RPMI7951 (cell line): ENCODE results near the gene STIM2. TPM values are rescaled to one million over a fixed set of nuclear protein-coding genes. Genes with fewer than 3 reads are reported as not detected.
"Not testable (repeated sequence)": the region's sequence is repeated elsewhere in the genome, so short reads cannot be mapped to it uniquely, and the experiment has no call there.

Source experiments
- DNase-seq: peaks from one replicate; pipeline ENCODE4 v3.0.0-alpha.2; 2012; ENCODE audit warnings: low read depth
- total RNA-seq: library from RNA; depleted of rRNA; stranded (reverse); fragments of >200 nt; shearing (Covaris generic); gene quantifications from 2 replicates; pipeline ENCODE4 v1.2.3, GENCODE V29; 2014; rRNA removed

Gene STIM2
- 12.0 and 22.5 TPM in 2 replicates for total RNA-seq

DNA sequence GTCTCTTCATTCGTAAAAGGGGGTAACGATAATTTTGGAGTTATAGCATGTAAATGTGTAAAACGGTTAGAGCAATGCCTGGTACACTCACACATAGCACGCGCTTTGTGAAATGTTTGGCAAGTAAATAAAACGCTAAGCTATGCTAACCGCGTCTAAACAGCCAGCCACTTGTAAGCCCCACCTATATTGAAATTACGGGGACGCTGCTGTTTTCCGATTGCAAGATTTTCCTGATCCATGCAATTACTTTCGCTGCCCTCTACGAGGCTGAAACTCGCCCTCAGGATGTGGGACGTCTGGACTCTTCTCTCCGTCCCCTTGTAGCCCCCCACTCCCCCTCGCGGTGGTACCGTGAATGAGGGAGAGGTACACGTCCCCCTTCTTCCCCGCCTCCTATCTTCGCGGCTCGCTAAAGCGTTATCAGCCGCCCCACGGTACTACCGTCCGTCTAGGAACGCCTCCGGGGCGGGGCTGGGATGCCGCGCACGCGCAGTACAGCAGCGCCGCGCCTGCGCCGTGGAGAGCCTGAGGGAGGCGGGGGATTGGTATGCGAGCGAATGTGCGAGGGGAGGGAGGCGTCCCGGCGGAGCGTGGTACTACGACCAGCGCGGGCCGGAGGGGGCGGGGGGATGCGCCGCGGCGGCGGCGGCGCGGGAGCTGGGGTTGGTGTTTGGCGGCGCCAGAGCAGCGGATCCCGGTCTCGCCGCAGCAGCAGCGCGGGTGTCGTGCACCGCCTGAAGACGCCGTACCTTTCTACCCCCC, at the start of gene STIM2:
Gene STIM2 (plus strand): TSS at position 685 of the 765 bp plus-strand sequence.
- DNase-seq = peak; percentile 93

DNA sequence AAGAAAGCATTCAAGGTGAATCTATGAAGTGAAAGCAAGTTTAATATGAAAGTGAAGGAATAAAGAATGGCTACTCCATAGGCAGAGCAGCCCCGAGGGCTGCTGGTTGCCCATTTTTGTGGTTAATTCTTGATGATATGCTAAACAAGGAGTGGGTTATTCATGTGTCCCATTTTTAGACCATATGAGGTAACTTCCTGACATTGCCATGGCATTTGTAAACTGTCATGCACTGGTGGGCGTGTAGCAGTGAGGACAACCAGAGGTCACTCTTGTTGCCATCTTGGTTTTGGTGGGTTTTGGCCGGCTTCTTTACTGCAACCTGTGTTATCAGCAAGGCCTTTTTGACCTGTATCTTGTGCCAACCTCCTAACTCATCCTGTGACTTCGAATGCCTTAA, 49.1 kb upstream of the STIM2 start:
- DNase-seq = peak; percentile 56

DNA sequence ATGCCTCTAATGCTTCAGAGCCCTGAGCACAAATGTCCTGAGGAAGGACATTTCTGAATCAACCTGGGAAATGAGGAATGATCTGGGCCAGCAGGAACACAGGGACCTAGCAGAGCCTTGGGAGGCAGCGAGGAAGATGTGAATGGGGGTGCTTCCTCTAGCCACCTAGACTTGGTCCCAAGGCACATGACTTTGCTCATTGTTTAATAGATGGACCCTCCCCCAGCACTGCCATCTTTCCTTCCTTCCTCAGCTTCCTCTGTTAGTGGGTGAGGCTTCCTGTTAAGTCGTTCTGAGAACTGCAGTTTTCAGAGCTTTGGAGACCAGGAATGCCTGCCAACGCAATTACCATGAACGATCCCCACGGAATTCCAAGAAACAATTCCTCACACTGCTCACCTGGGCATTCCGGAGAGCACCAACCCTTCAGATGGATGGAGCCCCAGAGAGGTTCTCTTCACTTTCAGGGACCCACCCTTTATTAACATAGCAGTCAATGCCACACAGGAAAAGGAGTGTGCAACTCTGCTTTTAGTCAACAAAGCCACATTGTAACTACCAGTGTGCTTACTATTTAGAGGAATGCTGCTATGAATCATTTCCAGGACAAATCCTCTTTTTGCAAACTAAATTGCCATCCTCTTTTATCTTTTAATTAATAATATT, 48.5 kb upstream of the STIM2 start:
- DNase-seq = no peak

DNA sequence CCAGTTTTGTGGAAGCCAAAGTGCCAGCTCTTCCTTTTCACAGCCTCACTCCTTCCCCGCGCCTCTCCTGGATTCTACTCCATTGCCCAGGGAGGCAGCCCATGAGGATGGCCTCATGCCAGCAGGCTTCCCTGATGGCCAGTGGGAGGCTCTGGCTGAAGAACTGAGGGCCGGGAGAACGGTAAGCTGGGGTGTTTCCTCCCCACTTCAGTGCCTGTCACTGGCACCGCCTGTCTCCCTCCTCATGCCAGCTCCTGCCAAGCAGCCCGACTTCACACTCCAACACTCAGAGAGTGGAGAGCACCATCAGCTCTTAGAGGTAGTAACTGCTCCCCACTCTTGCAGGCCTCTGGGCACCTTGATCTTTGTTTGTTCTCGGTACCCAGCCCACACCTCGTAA, 46.9 kb upstream of the STIM2 start:
- DNase-seq = no peak

DNA sequence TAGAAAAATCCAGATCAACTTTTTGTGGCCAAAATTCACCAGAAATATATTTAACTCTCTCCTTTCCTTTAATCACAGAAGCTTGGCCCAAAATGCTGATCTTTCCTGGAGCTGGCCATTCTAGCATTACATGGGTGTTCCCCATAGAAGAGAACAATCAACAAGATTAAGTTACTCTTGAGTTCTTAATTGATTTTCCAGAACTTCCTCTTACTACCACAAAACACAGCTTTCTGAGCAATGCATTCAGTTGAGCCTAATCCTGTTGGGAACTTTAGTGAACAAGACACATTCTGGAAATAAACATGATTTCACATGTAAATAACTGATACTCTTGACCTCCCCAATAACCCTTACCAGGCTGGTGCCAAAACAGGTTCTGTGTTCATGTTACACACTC, 45.4 kb upstream of the STIM2 start:
- DNase-seq = no peak

DNA sequence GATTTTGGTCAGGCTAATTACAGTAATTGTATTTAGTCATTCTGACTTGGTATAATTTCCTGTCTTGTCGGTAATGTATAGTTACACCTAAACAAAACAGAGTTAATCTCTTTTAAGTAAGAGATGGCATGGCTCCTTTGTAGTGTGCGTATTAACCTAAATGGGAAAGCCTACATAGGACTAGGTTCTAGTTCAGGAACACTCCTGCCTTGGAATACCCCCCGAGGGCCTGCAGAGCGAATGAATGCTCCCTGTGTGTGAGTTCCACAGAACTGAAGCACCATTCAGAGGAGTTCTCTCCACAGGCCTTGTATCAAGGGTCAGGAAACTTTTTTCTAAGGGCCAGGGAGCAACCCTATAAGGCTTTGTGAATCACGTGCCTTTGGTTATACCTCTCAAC, 44.9 kb upstream of the STIM2 start:
- DNase-seq = peak; percentile 42

DNA sequence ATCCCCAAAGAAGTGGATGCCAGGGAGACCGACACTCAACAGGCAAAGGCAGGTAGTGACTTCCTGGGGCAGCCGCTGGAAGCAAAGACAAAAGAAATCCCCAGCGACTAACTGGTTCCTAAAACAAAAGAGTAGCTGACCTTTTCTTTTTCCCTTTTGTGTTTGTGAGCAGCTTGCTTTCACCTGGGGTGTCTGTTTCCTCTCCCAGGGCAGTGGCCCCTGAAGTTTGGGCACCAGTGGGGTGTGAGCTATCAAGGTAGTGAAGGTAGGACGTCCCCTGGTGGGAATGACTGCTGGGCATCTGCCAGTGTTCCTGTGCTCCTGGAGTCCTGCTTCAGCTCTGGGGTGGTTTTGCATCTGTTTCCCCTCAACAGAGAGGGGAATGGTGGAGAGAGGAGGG, 41.6 kb upstream of the STIM2 start:
- no peak for DNase-seq

DNA sequence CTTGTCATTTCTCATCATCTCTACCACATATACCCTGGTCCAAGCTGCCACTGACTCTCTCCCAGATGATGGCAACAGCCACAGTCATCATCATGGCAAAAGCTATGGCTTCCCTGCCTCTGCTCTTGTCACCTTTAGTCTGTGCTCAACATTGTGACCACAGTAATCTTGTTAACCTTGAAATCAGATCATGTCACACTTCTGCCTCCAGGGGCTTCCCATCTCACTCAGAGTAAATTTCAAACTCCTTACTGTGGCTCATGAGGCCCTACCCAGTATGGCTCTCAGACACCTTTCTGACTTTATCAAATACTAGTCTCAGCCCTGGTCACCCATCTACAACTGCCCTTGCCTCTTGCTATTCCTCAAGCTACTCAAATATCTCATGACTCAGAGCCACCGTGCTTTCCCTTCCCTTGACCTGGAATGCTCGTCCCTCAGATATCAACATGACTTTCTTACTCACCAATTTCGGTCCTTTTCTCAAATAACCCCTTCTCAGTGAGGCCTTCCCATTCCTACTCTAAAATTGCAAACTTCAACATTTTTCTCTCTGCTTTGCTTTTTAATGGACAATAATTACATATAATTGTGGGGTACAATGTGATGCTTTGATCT, 41.1 kb upstream of the STIM2 start:
- no peak for DNase-seq

DNA sequence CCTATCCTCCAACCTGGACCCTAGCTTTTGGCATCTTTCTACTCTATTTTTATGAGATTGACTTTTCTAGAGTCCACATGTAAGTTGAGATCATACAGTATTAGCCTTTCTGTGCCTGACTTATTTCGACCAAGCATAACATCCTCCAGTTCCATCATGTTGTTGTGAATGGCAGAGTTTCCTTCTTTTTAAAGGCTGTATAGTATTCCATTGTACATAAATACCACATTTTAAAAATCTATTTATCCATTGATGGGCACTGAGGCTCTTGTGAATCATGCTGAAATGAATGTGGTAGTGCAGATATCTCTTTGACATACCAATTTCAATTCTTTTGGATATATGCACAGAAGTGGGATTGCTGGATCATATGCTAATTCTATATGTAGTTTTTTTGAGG, 40.3 kb upstream of the STIM2 start:
- DNase-seq = no peak

DNA sequence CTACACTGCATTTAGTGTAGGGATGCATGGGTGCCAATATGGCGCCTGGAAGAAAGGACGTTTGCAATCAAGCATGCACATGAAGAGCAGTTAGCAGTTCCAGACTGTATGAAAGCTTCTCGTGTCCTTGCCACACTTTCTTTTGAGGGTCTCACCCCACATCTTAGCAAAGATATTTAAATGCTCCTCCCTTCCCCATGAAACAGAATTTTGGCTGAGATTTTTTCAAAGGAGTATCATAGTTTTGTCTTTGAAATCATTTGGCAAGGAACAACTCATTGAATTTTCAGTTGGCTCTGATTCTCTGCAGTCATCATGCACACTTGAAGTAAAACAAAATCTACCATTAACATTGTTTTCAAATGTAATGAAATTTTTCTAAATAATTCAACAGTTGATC, 39.6 kb upstream of the STIM2 start:
- DNase-seq = no peak

DNA sequence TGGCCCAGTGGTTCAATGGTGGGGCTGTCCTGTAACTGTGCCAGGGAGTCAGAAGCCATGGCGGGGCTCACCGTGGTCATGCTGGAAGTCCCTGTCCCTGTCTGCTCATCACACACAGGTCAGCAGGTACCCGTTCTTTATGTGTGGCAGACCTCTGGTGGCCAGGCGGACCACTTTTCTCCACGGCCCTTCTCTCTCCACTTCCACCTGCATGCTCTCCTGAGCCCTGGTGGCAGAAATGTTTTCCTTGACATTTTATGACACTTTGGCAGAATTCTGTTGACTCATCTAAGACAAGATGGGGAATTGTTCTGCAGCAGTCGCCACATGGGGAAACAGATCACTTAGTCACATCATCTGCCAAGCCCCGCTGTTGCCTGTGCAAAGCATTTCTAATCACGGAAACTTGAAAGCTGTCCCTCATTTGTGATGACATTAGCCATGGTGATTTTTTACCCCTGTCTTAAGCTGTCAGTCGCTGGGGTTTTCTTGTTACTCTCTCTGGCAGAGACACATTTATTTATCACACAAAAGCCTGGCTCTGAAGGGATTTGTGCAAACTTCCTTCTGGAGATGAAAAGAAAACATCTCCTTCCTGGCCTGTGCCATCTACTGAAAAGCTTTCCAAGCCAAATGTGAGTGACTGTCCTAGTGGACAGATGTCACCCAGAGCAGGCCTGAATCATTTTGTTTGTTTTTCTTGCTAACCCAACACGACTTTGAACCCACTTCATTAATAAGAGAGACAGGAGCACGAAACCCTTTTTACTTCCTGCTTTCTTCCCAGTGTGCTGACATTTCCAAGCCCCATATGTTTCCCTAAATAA, 38.8 kb upstream of the STIM2 start:
- DNase-seq = peak; percentile 15

DNA sequence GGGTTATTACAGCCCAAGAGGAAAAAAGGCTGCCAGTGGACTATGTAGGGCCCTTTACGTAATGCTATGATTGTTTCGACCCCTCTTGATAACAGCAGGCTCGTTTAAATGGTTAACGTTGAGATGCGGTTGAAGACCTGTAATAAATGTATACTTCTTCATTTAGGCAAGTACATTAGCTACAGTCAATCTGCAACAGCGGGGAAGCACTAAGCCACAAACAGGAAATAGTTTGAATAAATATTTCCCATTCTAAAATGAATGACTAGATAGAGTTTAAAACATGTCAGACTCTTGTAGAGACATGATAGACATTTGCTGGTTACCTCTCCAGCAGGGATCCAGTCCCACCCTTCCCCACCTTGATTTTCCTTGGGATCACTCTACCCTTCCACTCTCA, 38.1 kb upstream of the STIM2 start:
- DNase-seq = no peak

DNA sequence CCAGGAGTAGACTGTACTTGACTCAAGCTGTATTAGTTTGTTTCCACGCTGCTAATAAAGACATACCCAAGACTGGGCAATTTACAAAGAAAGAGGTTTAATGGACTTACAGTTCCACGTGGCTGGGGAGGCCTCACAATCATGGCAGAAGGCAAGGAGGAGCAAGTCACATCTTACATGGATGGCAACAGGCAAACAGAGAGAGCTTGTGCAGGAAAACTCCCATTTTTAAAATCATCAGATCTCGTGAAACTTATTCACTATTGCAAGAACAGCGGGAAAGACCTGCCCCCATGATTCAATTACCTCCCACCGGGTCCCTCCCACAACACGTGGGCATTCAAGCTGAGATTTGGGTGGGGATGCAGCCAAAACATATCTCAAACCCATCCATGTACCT, 37.7 kb upstream of the STIM2 start:
- not testable (repeated sequence) for DNase-seq

DNA sequence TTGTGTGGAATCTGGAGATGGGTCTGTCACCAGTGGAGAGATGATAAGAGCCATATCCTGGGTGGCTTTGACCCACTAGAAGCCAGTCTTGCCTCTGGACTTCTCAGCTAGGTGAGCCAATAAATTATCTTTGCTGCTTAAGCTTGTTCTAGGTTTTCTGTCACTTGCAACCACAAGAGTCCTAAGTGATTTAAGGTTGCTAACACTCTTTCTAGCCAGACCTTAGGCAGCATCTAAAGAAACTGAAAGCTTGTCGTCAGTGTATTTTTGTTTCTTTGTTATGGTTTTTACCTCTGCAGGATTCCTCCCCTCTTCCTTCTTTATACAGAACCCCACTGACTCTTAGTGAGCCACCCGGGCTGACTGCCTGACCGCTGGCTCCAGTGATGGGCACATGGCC, 37.1 kb upstream of the STIM2 start:
- DNase-seq = no peak

DNA sequence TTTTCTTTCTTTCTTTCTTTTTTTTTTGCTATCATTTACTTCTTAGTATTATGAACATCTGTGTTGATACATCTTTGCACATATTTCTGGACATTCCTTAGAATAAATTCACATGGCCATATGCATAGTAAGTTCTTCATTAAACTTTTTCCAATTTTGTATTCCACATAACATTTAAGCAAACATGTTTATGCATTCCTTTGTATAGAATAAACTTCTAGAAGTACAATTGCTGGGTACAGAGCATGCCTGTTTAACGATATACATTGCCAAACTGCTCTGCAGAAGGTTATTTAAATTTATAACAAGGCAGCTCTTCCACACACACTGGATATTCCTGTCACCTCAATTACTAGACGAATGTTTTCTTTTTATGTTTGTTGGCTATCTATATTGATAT, 36.0 kb upstream of the STIM2 start:
- no peak for DNase-seq

DNA sequence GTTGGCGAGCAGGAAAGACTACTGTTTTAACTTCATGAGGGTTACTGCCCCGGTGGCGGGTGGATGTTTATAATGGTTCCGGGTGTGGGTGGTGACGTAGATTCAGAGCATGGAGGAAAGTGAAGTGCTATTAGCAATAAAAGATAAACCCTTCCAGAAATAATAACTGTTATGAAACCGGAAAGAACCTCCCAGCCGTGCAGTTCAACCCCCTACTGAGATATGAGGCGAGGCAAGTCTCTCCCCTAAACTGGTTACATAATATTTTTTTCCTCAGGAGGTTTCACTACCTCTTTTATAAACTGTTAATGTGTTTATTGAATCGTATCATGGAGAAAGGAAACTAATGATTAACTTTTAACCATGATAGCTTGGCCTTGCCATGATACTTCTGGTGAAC, 33.9 kb upstream of the STIM2 start:
- DNase-seq = no peak

DNA sequence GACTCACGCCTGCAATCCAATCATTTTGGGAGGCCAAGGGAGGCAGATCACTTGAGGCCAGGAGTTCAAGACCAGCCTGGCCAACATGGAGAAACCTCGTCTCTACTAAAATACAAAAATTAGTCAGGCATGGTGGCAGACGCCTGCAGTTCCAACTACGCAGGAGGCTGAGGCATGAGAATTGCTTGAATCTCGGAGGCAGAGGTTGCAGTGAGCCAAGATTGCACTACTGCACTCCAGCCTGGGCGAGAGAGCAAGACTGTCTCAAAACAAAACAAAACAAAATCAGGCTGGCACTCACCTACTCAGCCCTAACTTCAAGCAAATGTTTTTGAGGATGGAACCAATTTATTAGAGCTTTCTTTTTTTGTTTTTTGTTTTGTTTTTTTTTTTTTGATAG, 33.3 kb upstream of the STIM2 start:
- DNase-seq = not testable (repeated sequence)

DNA sequence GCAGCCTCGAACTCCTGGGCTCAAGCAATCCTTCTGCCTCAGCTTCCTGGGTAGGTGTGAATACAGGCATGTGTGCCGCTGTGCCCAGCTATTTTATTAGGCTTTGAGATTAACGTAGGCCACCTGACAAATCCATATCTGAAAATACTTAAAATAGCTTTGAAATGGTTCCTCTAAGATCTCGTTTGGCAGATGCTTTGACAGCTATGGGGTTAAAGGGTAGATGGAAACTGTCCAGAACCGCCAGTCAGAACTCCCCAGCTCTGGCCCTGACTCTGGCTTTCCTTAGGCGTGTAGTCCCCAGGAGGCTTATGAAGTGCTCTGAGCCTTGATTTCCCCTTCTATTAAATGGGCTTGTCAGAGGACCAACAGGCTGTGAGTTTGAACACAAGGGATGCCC, 32.8 kb upstream of the STIM2 start:
- no peak for DNase-seq

DNA sequence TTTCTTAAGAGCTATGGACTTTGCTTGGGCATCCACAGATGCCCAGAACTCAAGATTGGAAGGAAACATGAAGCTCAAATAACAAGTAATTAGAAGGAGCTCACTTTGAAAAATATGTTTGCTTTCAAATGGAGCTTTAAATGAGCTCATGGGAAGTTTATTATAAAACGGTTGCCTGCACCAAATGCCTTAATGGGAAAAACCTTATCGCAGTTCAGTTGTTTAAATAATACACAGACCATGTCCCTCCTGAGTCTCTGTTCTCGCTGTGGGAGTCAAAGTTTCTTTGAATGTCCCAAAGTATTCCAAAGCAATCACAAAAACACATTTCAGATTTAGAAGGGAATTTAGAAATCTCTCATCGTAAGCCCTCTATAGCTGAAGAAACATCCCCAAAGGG, 31.6 kb upstream of the STIM2 start:
- no peak for DNase-seq

DNA sequence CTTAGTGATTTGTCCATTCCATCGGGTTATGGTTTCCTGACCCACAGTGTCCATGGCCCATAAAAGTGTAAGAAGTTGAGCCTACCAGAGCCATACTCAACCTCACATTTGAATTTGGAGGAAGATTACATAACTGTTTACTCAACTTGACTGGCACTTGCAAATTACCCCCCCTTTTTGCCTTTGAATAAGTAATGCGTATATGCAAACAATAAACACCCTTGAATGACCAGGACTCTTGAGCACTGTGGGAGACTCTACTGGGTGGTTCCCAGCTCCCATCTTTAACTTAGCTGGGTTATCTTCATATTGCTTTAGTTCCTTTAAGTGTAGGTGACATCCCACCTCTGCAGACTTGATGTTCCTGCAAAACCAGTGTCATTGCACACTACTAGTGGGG, 30.6 kb upstream of the STIM2 start:
- no peak for DNase-seq

DNA sequence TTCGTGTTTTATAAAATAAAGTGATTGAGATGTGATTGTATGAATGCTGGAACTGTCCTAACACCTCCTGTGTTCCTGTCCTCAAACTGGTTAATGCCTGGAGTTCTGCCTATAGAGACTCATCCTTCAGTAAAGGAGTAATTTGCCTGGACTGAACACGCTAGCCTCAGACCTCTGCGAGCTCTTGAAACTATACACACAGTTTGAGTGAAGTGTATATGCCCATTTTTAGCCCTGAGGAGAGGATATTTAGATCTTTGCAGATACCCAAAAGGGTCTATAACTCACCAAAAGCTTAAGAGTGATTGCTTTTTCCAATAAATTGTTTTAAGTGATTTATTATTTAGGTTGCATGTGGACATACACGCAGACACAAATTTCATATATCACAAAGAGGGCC, 29.9 kb upstream of the STIM2 start:
- no peak for DNase-seq

DNA sequence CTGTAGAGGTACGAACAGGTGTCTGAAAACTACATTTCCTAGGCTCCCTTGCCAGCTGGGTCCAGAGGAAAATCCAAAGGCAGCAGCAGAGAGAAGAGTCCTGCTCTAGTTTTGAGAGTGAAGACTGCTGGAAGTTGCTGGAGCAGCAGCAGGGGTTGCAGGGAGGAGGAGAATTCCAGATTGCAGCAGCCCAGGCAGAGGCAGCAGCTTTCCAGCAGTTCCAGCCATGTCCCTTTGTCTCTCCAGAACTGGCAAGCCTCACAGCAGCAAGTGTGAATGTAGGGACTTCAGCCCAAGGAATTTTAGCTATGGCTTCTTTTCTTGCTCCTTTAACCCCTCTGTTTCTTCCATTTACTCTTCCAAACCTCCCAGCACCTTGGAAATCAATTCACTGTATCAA, 24.1 kb upstream of the STIM2 start:
- no peak for DNase-seq
